H1 (cell line): ENCODE data around the gene SMTN. TPM values are rescaled to one million over a fixed set of nuclear protein-coding genes. Genes with fewer than 3 reads are reported as not detected.

ENCODE experiments used
- EZH2 ChIP-seq: fragments of 200-600 bp; sonication (generic); IDR thresholded peaks from 2 replicates; pipeline ENCODE4 v1.7.1; 2012; ENCODE audit warnings: low read depth, mild to moderate bottlenecking, moderate library complexity, low read length, inconsistent platforms; ENCODE audit not compliant: severe bottlenecking
- JUN ChIP-seq: IDR thresholded peaks from 2 replicates; pipeline ENCODE4 v1.6.1; 2011; ENCODE audit warnings: low read depth, mild to moderate bottlenecking, improper control_type of control experiment, low read length
- polyA plus RNA-seq, 7 experiments: library from polyadenylated mRNA; depleted of rRNA in 3 of 7; stranded (reverse) in 5 of 7; unstranded in 2 of 7; fragments of >200 nt in 5 of 7; fragments of 200-250 nt in 2 of 7; gene quantifications; 1 replicate in 5 of 7; 2 replicates in 1 of 7; 4 replicates in 1 of 7; pipeline versions ENCODE4 v1.2.1 to v1.2.3, GENCODE V29; 2011 to 2013; ENCODE audit warnings: missing spikeins in 2 of 7, mixed read lengths in 2 of 7
- total RNA-seq: library from RNA; stranded (reverse); fragmentation: NEBNext Ultra II Directional; extraction: Animal tissue kit (Norgen Biotek cat#: 25700); gene quantifications from 2 replicates; pipeline ENCODE4 v1.2.1, GENCODE V29; 2021

SMTN gene
- total and polyA plus RNA-seq, 2 of the 8 experiments (the other 6 are each of a cell fraction or from before 2014, with no cell fraction given): 12.3 to 20.8 TPM

- TF ChIP-seq EZH2: no peak
- no peak for TF ChIP-seq JUN
Observed at GRCh38 chr22:31139066-31139465, 57.9 kb downstream of the SMTN start (continued).
